GM18907 (cell line): Measurements from ENCODE around the gene WDFY1.

ENCODE experiments used
- ATAC-seq: cut with Tn5 transposase; IDR thresholded peaks from one replicate; pipeline ENCODE4 v1.9.1; 2021; ENCODE audit warnings: mild to moderate bottlenecking, moderate library complexity; ENCODE audit not compliant: unreplicated experiment

WDFY1 gene

GRCh38 chr2:223944703-223945531, at the start of gene WDFY1:
TSS of gene WDFY1 (minus strand) at chr2:223945335. CDS start at chr2:223945284, 51 bp downstream.
- peak; percentile 86 for ATAC-seq

GRCh38 chr2:223994562-223995162, 49.5 kb upstream of the WDFY1 start:
- no peak for ATAC-seq

GRCh38 chr2:223993634-223994232, 48.6 kb upstream of the WDFY1 start:
- ATAC-seq = peak; percentile 79

GRCh38 chr2:223991611-223992010, 46.5 kb upstream of the WDFY1 start:
- no peak for ATAC-seq

GRCh38 chr2:223989856-223990232, 44.7 kb upstream of the WDFY1 start:
- no peak for ATAC-seq

- no peak for ATAC-seq
Observed at GRCh38 chr2:223989206-223989855, 44.2 kb upstream of the WDFY1 start.

GRCh38 chr2:223981241-223981640, 36.1 kb upstream of the WDFY1 start:
- no peak for ATAC-seq

GRCh38 chr2:223980803-223981202, 35.7 kb upstream of the WDFY1 start:
- no peak for ATAC-seq

- ATAC-seq = no peak
Observed at GRCh38 chr2:223980397-223980735, 35.2 kb upstream of the WDFY1 start.

GRCh38 chr2:223979730-223980396, 34.7 kb upstream of the WDFY1 start:
- ATAC-seq = no peak

GRCh38 chr2:223978451-223978850, 33.3 kb upstream of the WDFY1 start:
- ATAC-seq = no peak

GRCh38 chr2:223976635-223977226, 31.6 kb upstream of the WDFY1 start:
- ATAC-seq = no peak

GRCh38 chr2:223973606-223974005, 28.5 kb upstream of the WDFY1 start:
- ATAC-seq = no peak

GRCh38 chr2:223972656-223973102, 27.5 kb upstream of the WDFY1 start:
- ATAC-seq = no peak

GRCh38 chr2:223971731-223972130, 26.6 kb upstream of the WDFY1 start:
- ATAC-seq = no peak

- peak; percentile 78 for ATAC-seq
Observed at GRCh38 chr2:223970343-223971128, 25.4 kb upstream of the WDFY1 start.

GRCh38 chr2:223969856-223970255, 24.7 kb upstream of the WDFY1 start:
- peak; percentile 25 for ATAC-seq

GRCh38 chr2:223969315-223969714, 24.2 kb upstream of the WDFY1 start:
- ATAC-seq = no peak

- ATAC-seq = no peak
Observed at GRCh38 chr2:223967981-223968380, 22.8 kb upstream of the WDFY1 start.

- ATAC-seq = no peak
Observed at GRCh38 chr2:223959688-223960087, 14.6 kb upstream of the WDFY1 start.
